K562 (cell line): ENCODE results near the gene MAP3K12. TPM values are rescaled to one million over a fixed set of nuclear protein-coding genes. Genes with fewer than 3 reads are reported as not detected.

ENCODE experiments used
- ARHGAP35 ChIP-seq: fragments of 450-650 bp; IDR thresholded peaks from 2 replicates; pipeline ENCODE4 v1.6.1; 2018; ENCODE audit not compliant: partially characterized antibody
- CCAR2 ChIP-seq: fragments of 200-400 bp; formaldehyde crosslinking; IDR thresholded peaks from 2 replicates; pipeline ENCODE4 v1.6.1; 2017; ENCODE audit warnings: mild to moderate bottlenecking, low read depth, low read length
- CXXC5 ChIP-seq: fragments of 250-450 bp; sonication (Bioruptor Pico); IDR thresholded peaks from 2 replicates; pipeline ENCODE4 v1.8.0; 2022; ENCODE audit warnings: inconsistent platforms, mild to moderate bottlenecking, moderate library complexity
- EP400 ChIP-seq: fragments of 450-650 bp; IDR thresholded peaks from 2 replicates; pipeline ENCODE4 v1.6.1; 2017; ENCODE audit warnings: antibody characterized with exemption, mild to moderate bottlenecking, moderate library complexity
- FOXA3 ChIP-seq, 2 experiments: fragments of 450-650 bp in 1 of 2; sonication (generic) in 1 of 2; formaldehyde crosslinking; IDR thresholded peaks in 1 of 2; conservative IDR thresholded peaks in 1 of 2; 2 replicates each; pipeline versions ENCODE4 v1.4.0 to v1.8.0; 2020 to 2022; ENCODE audit warnings: mild to moderate bottlenecking in 2 of 2, missing genetic modification reagents in 1 of 2
- FOXJ3 ChIP-seq: sonication (generic); formaldehyde crosslinking; IDR thresholded peaks from 2 replicates; pipeline ENCODE4 v1.4.0; 2020; ENCODE audit warnings: mild to moderate bottlenecking, missing genetic modification reagents
- HDAC1 ChIP-seq, 2 experiments: fragments of 450-650 bp; IDR thresholded peaks; 2 replicates each; pipeline ENCODE4 v1.6.1; 2016 to 2017; ENCODE audit warnings: inconsistent platforms in 1 of 2, mild to moderate bottlenecking in 1 of 2, moderate library complexity in 1 of 2
- ILF3 ChIP-seq: fragments of 450-650 bp; IDR thresholded peaks from 2 replicates; pipeline ENCODE4 v1.6.1; 2018; ENCODE audit warnings: antibody characterized with exemption, mild to moderate bottlenecking, moderate library complexity, borderline replicate concordance
- JUND ChIP-seq, 2 experiments: IDR thresholded peaks; 2 replicates in 1 of 2; 3 replicates in 1 of 2; pipeline ENCODE4 v1.6.1; 2011; ENCODE audit warnings: borderline replicate concordance in 2 of 2, low read depth in 2 of 2, low read length in 2 of 2, improper control_type of control experiment in 1 of 2, missing biosample characterization in 1 of 2, missing genetic modification characterization in 1 of 2, missing genetic modification reagents in 1 of 2
- MAZ ChIP-seq, 2 experiments: fragments of 450-650 bp in 1 of 2; sonication (generic) in 1 of 2; formaldehyde crosslinking; IDR thresholded peaks in 1 of 2; conservative IDR thresholded peaks in 1 of 2; 2 replicates each; pipeline versions ENCODE4 v1.4.0 to v1.5.0; 2020; ENCODE audit warnings: mild to moderate bottlenecking in 1 of 2, missing genetic modification reagents in 1 of 2
- PBX2 ChIP-seq, 2 experiments: IDR thresholded peaks in 1 of 2; conservative IDR thresholded peaks in 1 of 2; 2 replicates each; pipeline ENCODE4 v1.6.1; 2016; ENCODE audit warnings: low read depth in 2 of 2, mild to moderate bottlenecking in 1 of 2, missing compliant biosample characterization in 1 of 2, missing genetic modification characterization in 1 of 2, moderate library complexity in 1 of 2
- RBFOX2 ChIP-seq: fragments of 200-400 bp; formaldehyde crosslinking; IDR thresholded peaks from 2 replicates; pipeline ENCODE4 v1.6.1; 2017; ENCODE audit warnings: low read depth, mild to moderate bottlenecking, low read length, moderate library complexity
- RBM14 ChIP-seq: fragments of 200-400 bp; formaldehyde crosslinking; IDR thresholded peaks from 2 replicates; pipeline ENCODE4 v1.6.1; 2018; ENCODE audit warnings: low read depth, mild to moderate bottlenecking, low read length, moderate library complexity, borderline replicate concordance; ENCODE audit not compliant: insufficient read depth
- SMARCA5 ChIP-seq: fragments of 450-650 bp; IDR thresholded peaks from 2 replicates; pipeline ENCODE4 v1.6.1; 2016
- TBP ChIP-seq: optimal IDR thresholded peaks from 2 replicates; pipeline ENCODE3; 2011; ENCODE audit warnings: low read depth, low read length, improper control_type of control experiment
- TCFL5 ChIP-seq: fragments of 250-450 bp; sonication (Bioruptor Pico); conservative IDR thresholded peaks from 2 replicates; pipeline ENCODE4 v1.6.1; 2021; ENCODE audit warnings: mild to moderate bottlenecking, moderate library complexity, matching md5 sums
- ZBED1 ChIP-seq: IDR thresholded peaks from 2 replicates; pipeline ENCODE4 v1.6.1; 2014
- ZNF197 ChIP-seq: fragments of 200-800 bp; sonication (Bioruptor generic); IDR thresholded peaks from 2 replicates; pipeline ENCODE4 v1.6.1; 2016; ENCODE audit warnings: low read depth, missing genetic modification characterization, missing compliant biosample characterization
- ZNF41 ChIP-seq: fragments of 250-450 bp; sonication (Bioruptor Pico); conservative IDR thresholded peaks from 2 replicates; pipeline ENCODE4 v1.4.0; 2020; ENCODE audit warnings: mild to moderate bottlenecking
- polyA plus RNA-seq, 8 experiments: library from polyadenylated mRNA; depleted of rRNA in 4 of 8; stranded (reverse) in 5 of 8; unstranded in 3 of 8; fragments of >200 nt; fragmentation: Nextera tagmentation in 2 of 8; fragmentation: Illumina TruSeq in 1 of 8; extraction: Ambion mirVana in 2 of 8; extraction: Trizol in 1 of 8; gene quantifications; 2 replicates each; pipeline versions ENCODE4 v1.2.1 to v1.2.3, GENCODE V29; 2011 to 2014; ENCODE audit warnings: inconsistent platforms in 1 of 8, missing spikeins in 1 of 8
- total RNA-seq, 7 experiments: library from RNA; depleted of rRNA in 6 of 7; stranded (reverse); fragments of >200 nt in 6 of 7; fragmentation: Illumina TruSeq in 2 of 7; extraction: Trizol in 2 of 7; gene quantifications; 2 replicates each; pipeline versions ENCODE4 v1.2.1 to v1.2.3, GENCODE V29; 2011 to 2021; ENCODE audit warnings: low replicate concordance in 1 of 7
- TF ChIP-seq, protein P1 (sequence below), 3 experiments: fragments of 200-800 bp in 1 of 3; fragments of 250-450 bp in 1 of 3; fragments of 450-650 bp in 1 of 3; sonication (Bioruptor Pico) in 1 of 3; sonication (Bioruptor generic) in 1 of 3; formaldehyde crosslinking in 1 of 3; IDR thresholded peaks; 2 replicates each; pipeline versions ENCODE4 v1.6.1 to v1.8.0; 2016 to 2022; ENCODE audit warnings: mild to moderate bottlenecking in 2 of 3, missing genetic modification characterization in 2 of 3, missing compliant biosample characterization in 1 of 3, moderate library complexity in 1 of 3

The MAP3K12 gene
- total and polyA plus RNA-seq, 9 of the 15 experiments (the other 6 are each of a cell fraction or from before 2014, with no cell fraction given), result 0.10 to 2.4 (median 1.6) TPM

DNA sequence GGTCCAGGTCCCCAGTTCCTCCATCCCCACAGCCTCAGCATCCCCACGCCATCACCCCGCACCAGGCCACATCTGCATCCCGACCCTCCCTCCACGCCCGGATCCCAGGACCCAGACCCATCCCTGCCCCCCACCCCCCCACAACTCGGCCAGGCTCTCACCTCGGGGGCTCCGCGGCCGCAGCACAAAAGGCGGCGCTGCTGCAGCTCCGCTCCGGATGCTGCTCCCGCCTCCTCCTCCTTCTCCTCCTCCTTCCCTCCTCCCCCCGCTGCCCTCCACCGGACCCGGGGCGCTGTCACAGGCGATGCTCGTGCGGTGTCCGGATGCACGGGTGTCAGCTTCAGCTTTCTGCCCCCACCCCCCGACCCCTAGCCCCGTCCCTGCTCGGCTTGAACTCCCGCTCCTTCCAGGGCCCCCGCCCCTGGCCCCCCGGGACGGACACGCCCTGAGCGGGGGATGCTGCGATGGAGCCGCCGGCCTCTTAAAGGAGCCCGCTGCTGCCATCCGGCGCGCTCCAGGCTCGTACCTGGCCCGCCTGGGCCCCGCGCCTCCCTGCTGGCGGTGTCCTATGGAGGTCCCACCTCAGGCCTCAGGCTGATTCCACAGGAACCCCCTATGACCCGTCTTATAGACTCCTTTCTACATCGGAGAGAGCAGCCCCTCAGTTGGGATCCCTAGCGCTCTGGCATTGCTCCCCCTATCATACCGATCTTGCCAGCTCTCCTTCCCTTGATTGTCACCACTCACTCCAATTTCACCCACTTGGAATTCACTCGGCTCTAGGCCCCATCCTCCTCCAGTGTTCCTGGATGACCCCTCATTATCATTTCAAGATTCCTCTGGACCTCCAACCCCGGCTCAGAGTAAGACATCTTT, at the start of gene MAP3K12 (continued):
- no peak for TF ChIP-seq RBFOX2
- no peak for TF ChIP-seq JUND (IDR thresholded peaks at IDR 0.05; ENCODE audit: borderline replicate concordance, low read depth, low read length)
- no peak for TF ChIP-seq JUND (tag; IDR thresholded peaks at IDR 0.05; ENCODE audit: borderline replicate concordance, low read depth, low read length)
- TF ChIP-seq FOXA3 (CRISPR knock-in tag; conservative IDR thresholded peaks at IDR 0.05 in 1 of 2, IDR thresholded peaks at IDR 0.05 in 1 of 2), result no peak
- TF ChIP-seq TCFL5 (CRISPR knock-in tag), result no peak
- no peak for TF ChIP-seq TBP
- no peak for TF ChIP-seq SMARCA5
- TF ChIP-seq CXXC5 (CRISPR knock-in tag), result no peak
- TF ChIP-seq PBX2 (CRISPR knock-in tag; IDR thresholded peaks at IDR 0.05; ENCODE audit: low read depth), result no peak
- TF ChIP-seq PBX2 (tag; conservative IDR thresholded peaks at IDR 0.05; ENCODE audit: low read depth), result no peak
- no peak for TF ChIP-seq ZBED1
- TF ChIP-seq ILF3, result no peak
- no peak for TF ChIP-seq ZNF41 (CRISPR knock-in tag)
- no peak for TF ChIP-seq ARHGAP35
- TF ChIP-seq EP400, result peak; percentile 8; the same call in 1 of the 2 replicates
- TF ChIP-seq HDAC1 (IDR thresholded peaks at IDR 0.05), result no peak; a peak in 1 of 4 replicates
- TF ChIP-seq FOXJ3 (CRISPR knock-in tag), result no peak
- no peak for TF ChIP-seq RBM14
- peak; percentile 58; the same call in 1 of the 2 replicates for TF ChIP-seq ZNF197
- TF ChIP-seq, protein P1, sequence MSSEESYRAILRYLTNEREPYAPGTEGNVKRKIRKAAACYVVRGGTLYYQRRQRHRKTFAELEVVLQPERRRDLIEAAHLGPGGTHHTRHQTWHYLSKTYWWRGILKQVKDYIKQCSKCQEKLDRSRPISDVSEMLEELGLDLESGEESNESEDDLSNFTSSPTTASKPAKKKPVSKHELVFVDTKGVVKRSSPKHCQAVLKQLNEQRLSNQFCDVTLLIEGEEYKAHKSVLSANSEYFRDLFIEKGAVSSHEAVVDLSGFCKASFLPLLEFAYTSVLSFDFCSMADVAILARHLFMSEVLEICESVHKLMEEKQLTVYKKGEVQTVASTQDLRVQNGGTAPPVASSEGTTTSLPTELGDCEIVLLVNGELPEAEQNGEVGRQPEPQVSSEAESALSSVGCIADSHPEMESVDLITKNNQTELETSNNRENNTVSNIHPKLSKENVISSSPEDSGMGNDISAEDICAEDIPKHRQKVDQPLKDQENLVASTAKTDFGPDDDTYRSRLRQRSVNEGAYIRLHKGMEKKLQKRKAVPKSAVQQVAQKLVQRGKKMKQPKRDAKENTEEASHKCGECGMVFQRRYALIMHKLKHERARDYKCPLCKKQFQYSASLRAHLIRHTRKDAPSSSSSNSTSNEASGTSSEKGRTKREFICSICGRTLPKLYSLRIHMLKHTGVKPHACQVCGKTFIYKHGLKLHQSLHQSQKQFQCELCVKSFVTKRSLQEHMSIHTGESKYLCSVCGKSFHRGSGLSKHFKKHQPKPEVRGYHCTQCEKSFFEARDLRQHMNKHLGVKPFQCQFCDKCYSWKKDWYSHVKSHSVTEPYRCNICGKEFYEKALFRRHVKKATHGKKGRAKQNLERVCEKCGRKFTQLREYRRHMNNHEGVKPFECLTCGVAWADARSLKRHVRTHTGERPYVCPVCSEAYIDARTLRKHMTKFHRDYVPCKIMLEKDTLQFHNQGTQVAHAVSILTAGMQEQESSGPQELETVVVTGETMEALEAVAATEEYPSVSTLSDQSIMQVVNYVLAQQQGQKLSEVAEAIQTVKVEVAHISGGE (CRISPR knock-in tag; IDR thresholded peaks at IDR 0.05), result 0 out of 6 replicates have a peak, but pooled peaks of 1 of the 3 experiments have one; percentile 27
- TF ChIP-seq CCAR2, result no peak
- TF ChIP-seq MAZ (CRISPR knock-in tag; conservative IDR thresholded peaks at IDR 0.05 in 1 of 2, IDR thresholded peaks at IDR 0.05 in 1 of 2), result peak in 1 of 2 experiments; percentile 43; a peak in 1 of 4 replicates
